ENCODE results near the gene RCVRN.

DNA sequence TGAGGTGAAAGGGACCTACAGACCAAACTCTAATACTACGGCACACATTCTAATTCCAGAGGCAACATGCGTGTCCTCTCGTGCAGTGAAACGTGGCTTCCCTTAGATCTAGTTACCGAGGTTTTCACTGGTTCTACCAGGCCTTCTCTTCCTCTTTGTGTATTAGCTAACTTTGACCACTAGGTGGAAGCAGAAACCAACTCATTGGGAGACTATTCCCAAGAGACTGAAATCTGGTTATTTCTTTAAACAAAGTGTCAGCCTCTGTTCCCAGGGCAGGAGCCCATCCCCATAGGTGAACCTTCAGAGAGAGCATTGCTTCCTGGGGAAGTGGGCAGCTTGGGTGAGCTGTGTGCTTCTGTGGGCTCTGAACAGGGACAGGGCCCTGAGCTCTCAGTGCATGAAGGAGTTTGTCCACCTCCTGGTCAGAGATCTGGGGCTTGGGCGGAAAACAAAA, 19.7 kb upstream of the RCVRN start:
- TF ChIP-seq, protein P1, sequence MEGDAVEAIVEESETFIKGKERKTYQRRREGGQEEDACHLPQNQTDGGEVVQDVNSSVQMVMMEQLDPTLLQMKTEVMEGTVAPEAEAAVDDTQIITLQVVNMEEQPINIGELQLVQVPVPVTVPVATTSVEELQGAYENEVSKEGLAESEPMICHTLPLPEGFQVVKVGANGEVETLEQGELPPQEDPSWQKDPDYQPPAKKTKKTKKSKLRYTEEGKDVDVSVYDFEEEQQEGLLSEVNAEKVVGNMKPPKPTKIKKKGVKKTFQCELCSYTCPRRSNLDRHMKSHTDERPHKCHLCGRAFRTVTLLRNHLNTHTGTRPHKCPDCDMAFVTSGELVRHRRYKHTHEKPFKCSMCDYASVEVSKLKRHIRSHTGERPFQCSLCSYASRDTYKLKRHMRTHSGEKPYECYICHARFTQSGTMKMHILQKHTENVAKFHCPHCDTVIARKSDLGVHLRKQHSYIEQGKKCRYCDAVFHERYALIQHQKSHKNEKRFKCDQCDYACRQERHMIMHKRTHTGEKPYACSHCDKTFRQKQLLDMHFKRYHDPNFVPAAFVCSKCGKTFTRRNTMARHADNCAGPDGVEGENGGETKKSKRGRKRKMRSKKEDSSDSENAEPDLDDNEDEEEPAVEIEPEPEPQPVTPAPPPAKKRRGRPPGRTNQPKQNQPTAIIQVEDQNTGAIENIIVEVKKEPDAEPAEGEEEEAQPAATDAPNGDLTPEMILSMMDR (IDR thresholded peaks at IDR 0.05; ENCODE audit: low read depth, low read length) = peak; percentile 66
- TF ChIP-seq EZH2phosphoT487 (IDR thresholded peaks at IDR 0.05; ENCODE audit: low read depth) = no peak

All from OCI-LY3 (cell line).